Testis (tissue), 3 donors: ENCODE measurements around the gene CACNA1S. TPM values are rescaled to one million over a fixed set of nuclear protein-coding genes. Genes with fewer than 3 reads are reported as not detected.
A peak's percentile ranks its signal among the peaks of the same experiment; 100 is the strongest.

Source experiments
- DNase-seq: peaks from one replicate; pipeline ENCODE4 v3.0.0-alpha.2; 2019
- H3K27ac ChIP-seq, 2 donors: fragments of 200-600 bp; sonication (generic); one replicate each; pipeline ENCODE4 v1.5.1; 2019
- H3K27me3 ChIP-seq: fragments of 200-600 bp; sonication (generic); one replicate; pipeline ENCODE4 v1.5.1; 2019
- H3K36me3 ChIP-seq: fragments of 200-600 bp; sonication (generic); one replicate; pipeline ENCODE4 v1.5.1; 2017; ENCODE audit warnings: low read depth; ENCODE audit errors: missing control alignments
- H3K4me1 ChIP-seq: fragments of 200-600 bp; sonication (generic); one replicate; pipeline ENCODE4 v1.5.1; 2019
- H3K4me3 ChIP-seq, 2 donors: fragments of 200-600 bp; sonication (generic); one replicate each; pipeline ENCODE4 v1.5.1; 2017 to 2019
- H3K9me3 ChIP-seq: fragments of 200-600 bp; sonication (generic); one replicate; pipeline ENCODE4 v1.5.1; 2017
- CTCF ChIP-seq, 3 experiments: fragments of 450-650 bp in 2 of 3; fragments of 200-600 bp in 1 of 3; sonication (generic) in 1 of 3; IDR thresholded peaks; one replicate each; pipeline ENCODE4 v1.5.1; 2016 to 2019; ENCODE audit warnings: antibody characterized with exemption in 3 of 3, mild to moderate bottlenecking in 2 of 3, moderate library complexity in 1 of 3
- POLR2A ChIP-seq: fragments of 450-650 bp; IDR thresholded peaks from one replicate; pipeline ENCODE4 v1.6.1; 2017; ENCODE audit warnings: antibody characterized with exemption, mild to moderate bottlenecking, moderate library complexity
- WGBS, 2 donors: methylation state at CpG; one replicate each; pipeline ENCODE4 v1.1.5; 2018; 5-methylcytosine and 5-hydroxymethylcytosine counted together
- intact Hi-C: fragments of 100-400 bp; cut with DNase I; formaldehyde crosslinking; loops from one replicate; pipeline ENCODE4 v1.15.1; 2023; ENCODE audit warnings: low total_unique reads
- polyA plus RNA-seq: library from polyadenylated mRNA; stranded (reverse); fragments of 350-450 nt; fragmentation: Illumina TruSeq; extraction: RNeasy Lipid Tissue Mini Kit (QIAGEN cat#74804); gene quantifications from one replicate; pipeline ENCODE4 v1.2.3, GENCODE V29; 2014; ENCODE audit warnings: low read depth, low replicate concordance; ENCODE audit not compliant: insufficient read depth
- total RNA-seq, 2 donors: library from RNA; depleted of rRNA; stranded (reverse); fragments of >200 nt; gene quantifications; one replicate each; pipeline ENCODE4 v1.2.3, GENCODE V29; 2016

The CACNA1S gene
- total and polyA plus RNA-seq, 3 donors from 2014 or later, result 0.08 to 0.87 (median 0.12) TPM

DNA sequence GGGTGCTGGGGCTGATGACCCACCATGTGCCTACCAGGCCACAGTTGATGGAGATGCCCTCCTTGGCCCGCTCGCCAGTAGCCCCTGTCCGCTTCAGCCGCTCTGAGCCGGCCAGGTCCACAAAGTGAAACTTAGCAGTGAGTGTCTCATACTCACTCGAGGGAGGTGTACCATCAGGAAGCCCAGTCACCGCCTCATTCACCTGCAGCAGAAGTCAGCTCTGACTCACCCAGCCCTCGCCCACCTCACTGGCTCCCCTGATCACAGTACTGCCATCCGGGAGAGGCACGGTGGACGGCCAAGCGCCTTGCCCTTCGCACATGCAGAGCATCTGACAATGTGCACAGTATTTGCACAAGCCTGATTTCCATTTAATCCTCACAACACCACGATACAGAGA, 107.5 kb downstream of the CACNA1S start:
- 97% methylated on average over 12 to 14 of the region's 14 CpGs for WGBS, 2 donors
- Histone ChIP-seq H3K27me3 (no peaks in the 10 kb centered on the region), H3K9me3 (no peaks in the 10 kb centered on the region), H3K4me1 (no peaks in the 10 kb centered on the region), H3K36me3 (no peaks in the 10 kb centered on the region), H3K27ac (no peak overlapping the region), H3K4me3 (no peak overlapping the region)
- DNase-seq, result no peak
- intact Hi-C loops, result no loop called here
- TF ChIP-seq POLR2A (no peak), CTCF (IDR thresholded peaks at IDR 0.05) (no peak)

DNA sequence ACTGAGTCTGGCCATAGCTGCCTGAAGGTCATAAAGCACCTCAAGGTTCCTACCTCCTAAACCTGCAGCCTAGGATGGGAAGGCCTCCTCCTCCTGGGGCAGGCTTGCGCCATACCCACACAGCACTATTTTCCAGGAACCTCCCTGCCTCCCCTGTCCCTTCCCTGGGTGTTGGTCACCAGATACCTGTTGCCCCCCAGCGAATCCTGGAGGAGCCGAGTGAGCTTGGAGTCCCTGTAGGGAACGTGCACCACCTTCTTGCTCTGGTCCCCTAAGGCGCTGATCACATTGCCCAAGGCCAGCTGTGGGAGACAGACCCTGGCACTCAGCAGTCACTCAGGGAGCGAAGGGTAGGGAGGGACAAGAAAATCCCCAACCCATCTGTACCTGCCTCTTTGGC, 108.1 kb downstream of the CACNA1S start:
- H3K4me1 ChIP-seq, result no peaks in the 10 kb centered on the region
- no peaks in the 10 kb centered on the region for H3K27me3 ChIP-seq
- 89 to 95% methylated on average over 3 to 6 of the region's 6 CpGs for WGBS, 2 donors
- TF ChIP-seq POLR2A (no peak), CTCF (IDR thresholded peaks at IDR 0.05) (no peak)
- no peaks in the 10 kb centered on the region for H3K36me3 ChIP-seq
- H3K4me3 ChIP-seq, result no peak overlapping the region
- no peak for DNase-seq
- intact Hi-C loops, result no loop called here
- no peak overlapping the region for H3K27ac ChIP-seq
- H3K9me3 ChIP-seq, result no peaks in the 10 kb centered on the region

DNA sequence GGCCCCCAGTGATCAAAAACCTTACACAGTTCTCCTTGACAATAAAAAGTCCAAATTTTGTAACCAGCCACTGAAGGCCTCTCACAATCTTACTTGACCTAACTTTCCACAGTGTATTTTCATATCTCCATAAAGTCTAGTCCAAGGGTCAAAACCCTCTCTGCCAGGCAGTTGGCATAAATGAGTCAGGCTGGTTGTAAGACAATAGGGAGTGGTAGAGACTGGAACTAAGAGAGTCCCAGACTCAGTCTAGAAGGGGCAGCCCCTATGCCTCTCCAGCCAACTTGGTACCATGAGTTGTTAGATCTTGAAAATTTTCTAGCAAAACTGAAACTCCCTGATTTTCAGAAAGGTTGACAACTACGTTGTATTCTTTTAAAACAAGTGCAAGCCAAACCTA, 109.7 kb downstream of the CACNA1S start:
- intact Hi-C loops, result no loop called here
- Histone ChIP-seq H3K36me3 (no peaks in the 10 kb centered on the region), H3K4me3 (no peak overlapping the region), H3K27me3 (no peaks in the 10 kb centered on the region), H3K27ac (no peak overlapping the region), H3K4me1 (no peaks in the 10 kb centered on the region), H3K9me3 (no peaks in the 10 kb centered on the region)
- 92 to 100% methylated on average over 1 of the region's 1 CpG for WGBS, 2 donors
- no peak for TF ChIP-seq CTCF (IDR thresholded peaks at IDR 0.05)
- TF ChIP-seq POLR2A, result no peak
- no peak for DNase-seq

- no peak for DNase-seq
- intact Hi-C loops, result no loop called here
- no peaks in the 10 kb centered on the region for H3K9me3 ChIP-seq
- TF ChIP-seq CTCF (IDR thresholded peaks at IDR 0.05) (no peak), POLR2A (no peak)
- no peak overlapping the region for H3K4me3 ChIP-seq
- 82 to 85% methylated on average over 5 to 11 of the region's 11 CpGs for WGBS, 2 donors
- no peaks in the 10 kb centered on the region for H3K36me3 ChIP-seq
- no peaks in the 10 kb centered on the region for H3K27me3 ChIP-seq
- H3K4me1 ChIP-seq, result no peaks in the 10 kb centered on the region
- H3K27ac ChIP-seq, result no peak overlapping the region
These were observed 110.3 kb downstream of the CACNA1S start for GRCh38 chr1:201001962-201002361.

- Histone ChIP-seq H3K4me1 (no peaks in the 10 kb centered on the region), H3K36me3 (no peaks in the 10 kb centered on the region), H3K9me3 (no peaks in the 10 kb centered on the region), H3K4me3 (peak overlapping the region; percentile 6 to 20), H3K27me3 (no peaks in the 10 kb centered on the region), H3K27ac (no peak overlapping the region)
- intact Hi-C loops, result no loop called here
- no peak for DNase-seq
- TF ChIP-seq CTCF (IDR thresholded peaks at IDR 0.05) (no peak), POLR2A (no peak)
- 57 to 86% methylated on average over 15 to 25 of the region's 25 CpGs for WGBS, 2 donors
These were observed 111.8 kb downstream of the CACNA1S start for GRCh38 chr1:201000391-201000790.
